Aorta (tissue), 5 donors: Measurements from ENCODE around the gene OGFR. TPM values are rescaled to one million over a fixed set of nuclear protein-coding genes. Genes with fewer than 3 reads are reported as not detected.

Experiments used
- ATAC-seq: fragments of 200-7000 bp; cut with Tn5 transposase; one replicate; pipeline ENCODE4 v1.9.1; 2022; ENCODE audit warnings: moderate library complexity; ENCODE audit not compliant: low FRiP score
- DNase-seq, 2 donors: peaks; one replicate each; pipeline ENCODE4 v3.0.0-alpha.2; 2020
- H3K27ac ChIP-seq, 2 donors: one replicate each; pipeline ENCODE4 v1.5.1; 2013; ENCODE audit warnings: low read length in 2 of 2, mild to moderate bottlenecking in 2 of 2, moderate library complexity in 2 of 2, control low read depth in 1 of 2, inconsistent platforms in 1 of 2, low read depth in 1 of 2
- H3K27me3 ChIP-seq, 2 donors: one replicate each; pipeline ENCODE4 v1.6.1; 2013; ENCODE audit warnings: control low read depth in 1 of 2, low read length in 1 of 2, mild to moderate bottlenecking in 1 of 2, moderate library complexity in 1 of 2; ENCODE audit not compliant: insufficient read depth in 2 of 2, control insufficient read depth in 1 of 2
- H3K36me3 ChIP-seq, 2 donors: one replicate each; pipeline ENCODE4 v1.6.1; 2013; ENCODE audit warnings: control low read depth in 1 of 2, low read length in 1 of 2, mild to moderate bottlenecking in 1 of 2; ENCODE audit not compliant: insufficient read depth in 2 of 2, control insufficient read depth in 1 of 2
- H3K4me1 ChIP-seq, 2 donors: one replicate each; pipeline ENCODE4 v1.6.1; 2013; ENCODE audit warnings: low read length in 2 of 2, control low read depth in 1 of 2, mild to moderate bottlenecking in 1 of 2, moderate library complexity in 1 of 2; ENCODE audit not compliant: insufficient read depth in 2 of 2, control insufficient read depth in 1 of 2
- H3K4me3 ChIP-seq, 2 donors: one replicate each; pipeline ENCODE4 v1.5.1; 2013; ENCODE audit warnings: low read length in 2 of 2, control low read depth in 1 of 2, mild to moderate bottlenecking in 1 of 2
- H3K9me3 ChIP-seq: one replicate; pipeline ENCODE4 v1.6.1; 2013; ENCODE audit warnings: mild to moderate bottlenecking, low read length; ENCODE audit not compliant: control insufficient read depth
- WGBS, 2 donors: extraction: QIAGEN DNeasy Blood & Tissue Kit; methylation state at CpG; one replicate each; pipeline ENCODE4 v1.1.7; 2013; 5-methylcytosine and 5-hydroxymethylcytosine counted together
- intact Hi-C, 2 donors: fragments of 100-400 bp; cut with DNase I; formaldehyde crosslinking; loops; one replicate each; pipeline versions ENCODE4 v1.14.2 to v1.15.0; 2022
- polyA plus RNA-seq, 2 donors: library from polyadenylated mRNA; stranded (reverse); fragments of 200-250 nt; gene quantifications; one replicate each; pipeline ENCODE4 v1.2.3, GENCODE V29; 2013
- total RNA-seq, 2 donors: library from RNA; stranded (reverse); fragmentation: NEBNext Ultra II Directional; extraction: Animal tissue kit (Norgen Biotek cat#: 25700); gene quantifications; one replicate each; pipeline ENCODE4 v1.2.1, GENCODE V29; 2021
- donor health status: healthy with polysubstance abuse.
- donor health status: Bipolar disorder and iron deficiency.
- donor health status: DM: no; HTN: no; CAD: no.
- donor health status: DM: no; HTN: no; CAD: no.
- donor health status: DM: yes; HTN: yes; CAD: no.

The OGFR gene
- total and polyA plus RNA-seq, 4 donors, result 18.5 to 58.8 (median 37.1) TPM

GRCh38 chr20:62829231-62830230 lies 24.9 kb downstream of the OGFR start:
- no peak overlapping the region for H3K27ac ChIP-seq
- no peaks in the 10 kb centered on the region for H3K27me3 ChIP-seq
- intact Hi-C loops, result no loop called here
- ATAC-seq (no peak), DNase-seq (no peak)
- 93 to 96% methylated on average over 32 of the region's 32 CpGs for WGBS, 2 donors
- H3K4me3 ChIP-seq, result no peak overlapping the region
- H3K4me1 ChIP-seq, result no peaks in the 10 kb centered on the region
- H3K9me3 ChIP-seq, result no peaks in the 10 kb centered on the region
- no peaks in the 10 kb centered on the region for H3K36me3 ChIP-seq

- Histone ChIP-seq H3K36me3 (no peaks in the 10 kb centered on the region), H3K9me3 (no peaks in the 10 kb centered on the region), H3K4me3 (no peak overlapping the region), H3K27ac (no peak overlapping the region), H3K27me3 (no peaks in the 10 kb centered on the region), H3K4me1 (no peaks in the 10 kb centered on the region)
- peak in 1 of 2 donors; percentile 60 for DNase-seq
- WGBS, 2 donors, result 93 to 95% methylated on average over 11 to 14 of the region's 14 CpGs
- ATAC-seq, result no peak
- intact Hi-C loops, result no loop called here
Measured at GRCh38 chr20:62830251-62830650, 25.6 kb downstream of the OGFR start.

DNA sequence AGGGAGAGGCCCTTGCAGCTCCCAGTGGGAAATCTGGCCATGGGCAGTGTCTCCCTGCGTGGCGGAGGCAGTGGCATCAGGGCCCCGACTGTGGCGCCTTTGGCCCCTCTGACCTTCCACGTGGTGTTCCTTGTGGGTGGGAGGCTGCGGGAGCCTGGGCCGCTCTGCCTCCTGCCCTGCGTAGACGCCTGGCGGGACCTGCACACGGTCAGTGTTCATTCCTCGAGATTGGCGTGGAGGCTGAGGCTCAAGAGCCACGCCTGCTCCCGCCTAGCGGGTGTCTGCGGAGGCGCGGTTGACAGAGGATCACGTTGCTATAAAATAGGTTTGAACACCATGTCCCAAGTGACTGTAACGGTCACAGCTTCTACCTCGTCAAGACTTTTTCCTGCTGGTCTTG lies 26.2 kb downstream of the OGFR start:
- Histone ChIP-seq H3K4me3 (no peak overlapping the region), H3K4me1 (no peaks in the 10 kb centered on the region), H3K27ac (no peak overlapping the region), H3K27me3 (no peaks in the 10 kb centered on the region), H3K9me3 (no peaks in the 10 kb centered on the region), H3K36me3 (no peaks in the 10 kb centered on the region)
- ATAC-seq (no peak), DNase-seq (peak in 1 of 2 donors; percentile 70)
- WGBS, 2 donors, result 93 to 96% methylated on average over 22 of the region's 22 CpGs
- intact Hi-C loops, result no loop called here

DNA sequence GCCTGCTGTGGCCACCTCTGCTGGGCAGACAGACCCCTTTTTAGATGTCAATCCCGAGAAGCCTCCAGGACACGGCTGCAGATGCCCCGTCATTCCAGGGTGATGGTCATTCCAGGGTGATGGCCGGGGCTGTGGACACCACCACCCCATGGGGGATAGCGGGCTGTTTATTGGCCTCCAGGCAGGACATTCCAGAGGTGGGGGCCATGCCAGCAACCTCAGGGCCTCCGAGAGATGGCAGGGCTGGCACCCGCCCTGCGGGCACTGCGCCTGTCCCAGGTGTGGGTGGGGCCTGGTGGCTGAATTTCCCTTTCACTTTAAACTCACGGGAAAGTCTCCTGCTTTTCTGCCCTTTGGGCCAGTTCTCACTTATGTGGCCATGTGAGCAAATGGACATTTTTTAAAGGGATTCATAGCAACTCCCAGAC lies 26.7 kb downstream of the OGFR start:
- 88 to 90% methylated on average over 10 of the region's 10 CpGs for whole genome bisulfite sequencing, 2 donors
- H3K27me3 ChIP-seq, result no peaks in the 10 kb centered on the region
- no peak for ATAC-seq
- no peak overlapping the region for H3K4me3 ChIP-seq
- intact Hi-C loops, result no loop called here
- H3K9me3 ChIP-seq, result no peaks in the 10 kb centered on the region
- no peak overlapping the region for H3K27ac ChIP-seq
- peak in 1 of 2 donors; percentile 25 for DNase-seq
- no peaks in the 10 kb centered on the region for H3K36me3 ChIP-seq
- H3K4me1 ChIP-seq, result no peaks in the 10 kb centered on the region

DNA sequence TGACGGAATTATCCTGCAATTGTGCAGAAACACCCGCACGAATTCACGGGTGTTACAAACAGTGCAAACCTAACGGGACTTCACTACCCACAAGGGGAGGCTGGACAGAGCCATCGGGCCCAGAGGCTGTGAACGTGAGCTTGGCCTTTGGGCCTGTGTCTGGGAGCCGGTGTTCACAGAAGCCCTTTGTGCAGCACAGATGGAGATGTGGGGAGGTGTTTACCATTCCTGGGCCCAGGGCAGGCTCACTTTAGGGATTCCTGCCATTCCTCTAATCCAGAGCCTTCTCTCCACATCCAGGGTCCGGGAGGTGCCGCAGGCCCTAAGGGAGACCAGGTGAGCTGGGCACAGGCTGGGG lies 27.2 kb downstream of the OGFR start:
- no peaks in the 10 kb centered on the region for H3K4me1 ChIP-seq
- no peak overlapping the region for H3K4me3 ChIP-seq
- no peak overlapping the region for H3K27ac ChIP-seq
- ATAC-seq (no peak), DNase-seq (peak in 1 of 2 donors; percentile 55)
- no peaks in the 10 kb centered on the region for H3K27me3 ChIP-seq
- no peaks in the 10 kb centered on the region for H3K9me3 ChIP-seq
- WGBS, 2 donors, result 89 to 95% methylated on average over 10 of the region's 10 CpGs
- no peaks in the 10 kb centered on the region for H3K36me3 ChIP-seq
- intact Hi-C loops, result no loop called here

GRCh38 chr20:62832212-62832922 lies 27.7 kb downstream of the OGFR start:
- Histone ChIP-seq H3K9me3 (no peaks in the 10 kb centered on the region), H3K27me3 (no peaks in the 10 kb centered on the region), H3K27ac (no peak overlapping the region), H3K36me3 (no peaks in the 10 kb centered on the region), H3K4me1 (no peaks in the 10 kb centered on the region), H3K4me3 (no peak overlapping the region)
- 67 to 68% methylated on average over 22 of the region's 22 CpGs for WGBS, 2 donors
- ATAC-seq (no peak), DNase-seq (peak; percentile 69 to 74)
- intact Hi-C loops, result no loop called here

GRCh38 chr20:62832951-62833391 lies 28.3 kb downstream of the OGFR start:
- H3K27me3 ChIP-seq, result no peaks in the 10 kb centered on the region
- no peak overlapping the region for H3K4me3 ChIP-seq
- no peaks in the 10 kb centered on the region for H3K9me3 ChIP-seq
- no peaks in the 10 kb centered on the region for H3K36me3 ChIP-seq
- DNase-seq (peak in 1 of 2 donors; percentile 50), ATAC-seq (no peak)
- intact Hi-C loops, result no loop called here
- no peak overlapping the region for H3K27ac ChIP-seq
- H3K4me1 ChIP-seq, result no peaks in the 10 kb centered on the region
- 65 to 74% methylated on average over 14 of the region's 14 CpGs for WGBS, 2 donors

GRCh38 chr20:62834967-62835730 lies 30.5 kb downstream of the OGFR start:
- Histone ChIP-seq H3K27ac (no peak overlapping the region), H3K4me1 (no peaks in the 10 kb centered on the region), H3K9me3 (no peaks in the 10 kb centered on the region), H3K36me3 (no peaks in the 10 kb centered on the region), H3K27me3 (no peaks in the 10 kb centered on the region), H3K4me3 (no peak overlapping the region)
- DNase-seq (peak in 1 of 2 donors; percentile 62), ATAC-seq (no peak)
- intact Hi-C loops, result no loop called here
- WGBS, 2 donors, result 81 to 86% methylated on average over 24 of the region's 24 CpGs
